ENCODE data around the gene IL12A.
A peak's percentile ranks its signal among the peaks of the same experiment; 100 is the strongest.

IL12A gene

DNA sequence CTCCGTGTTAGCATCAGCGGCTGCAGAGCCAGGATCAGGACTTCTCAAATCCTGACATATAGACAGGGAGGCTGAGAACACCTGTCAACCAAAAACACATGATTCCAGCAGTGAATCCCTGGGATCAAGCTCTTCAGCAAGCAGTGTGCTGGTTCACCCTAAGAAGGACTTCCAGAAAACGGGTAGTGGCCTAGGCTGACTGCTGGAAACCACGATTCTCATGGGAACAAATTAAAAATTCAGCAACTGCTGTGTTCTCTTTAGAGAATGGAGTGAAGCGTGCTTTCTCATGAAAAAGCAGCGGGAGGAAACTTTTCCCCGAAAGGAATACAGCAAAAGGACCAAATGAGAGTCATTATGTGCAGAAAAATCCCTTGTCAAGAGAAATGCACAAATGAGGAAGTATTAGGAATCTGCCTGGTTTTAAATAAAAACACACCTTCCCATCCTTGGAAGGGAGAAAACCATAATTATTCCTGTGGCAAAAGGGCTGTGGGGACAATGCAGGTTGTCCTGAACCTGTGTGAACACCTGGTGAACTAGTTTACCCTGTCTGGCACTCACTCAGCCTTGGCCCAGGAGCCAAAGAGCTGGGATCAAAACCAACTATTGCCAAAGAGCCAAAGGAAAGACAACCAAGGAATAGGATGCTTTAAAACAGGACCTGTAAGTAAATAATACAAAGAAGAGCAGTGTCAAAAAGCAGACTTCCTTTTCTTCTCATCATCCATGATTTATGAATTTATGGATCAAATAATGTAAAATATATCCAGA is 13.4 kb downstream of the IL12A start:
- FAIRE-seq (no peak), DNase-seq (ENCODE audit: insufficient read length, low spot score) (no peak)
- no peak for TF ChIP-seq SPI1 (IDR thresholded peaks at IDR 0.05; ENCODE audit: low read depth, low read length)
- no peak for TF ChIP-seq POLR2A (IDR thresholded peaks at IDR 0.05; ENCODE audit: low read depth, low read length)

- no peak for DNase-seq (ENCODE audit: insufficient read length, low spot score)
- no peak for TF ChIP-seq POLR2A (IDR thresholded peaks at IDR 0.05; ENCODE audit: low read depth, low read length)
- no peak for TF ChIP-seq POU2F2 (IDR thresholded peaks at IDR 0.05; ENCODE audit: low read depth, low read length)
- TF ChIP-seq POLR2AphosphoS5 (IDR thresholded peaks at IDR 0.05; ENCODE audit: low read depth, low read length) = no peak
- no peak for TF ChIP-seq TAF1 (IDR thresholded peaks at IDR 0.05; ENCODE audit: low read depth, low read length)
- TF ChIP-seq SPI1 (IDR thresholded peaks at IDR 0.05; ENCODE audit: low read depth, low read length) = no peak
- TF ChIP-seq PAX5 (IDR thresholded peaks at IDR 0.05; ENCODE audit: insufficient read depth, low read length, severe bottlenecking) = no peak
- FAIRE-seq = peak; percentile 87
These were observed 15.0 kb downstream of the IL12A start for GRCh38 chr3:160003520-160004128.

GRCh38 chr3:160005004-160005403 is 16.4 kb downstream of the IL12A start:
- DNase-seq (ENCODE audit: insufficient read length, low spot score) (no peak), FAIRE-seq (no peak)
- TF ChIP-seq PAX5 (IDR thresholded peaks at IDR 0.05; ENCODE audit: insufficient read depth, low read length, severe bottlenecking) (no peak), SPI1 (IDR thresholded peaks at IDR 0.05; ENCODE audit: low read depth, low read length) (peak; percentile 52)

DNA sequence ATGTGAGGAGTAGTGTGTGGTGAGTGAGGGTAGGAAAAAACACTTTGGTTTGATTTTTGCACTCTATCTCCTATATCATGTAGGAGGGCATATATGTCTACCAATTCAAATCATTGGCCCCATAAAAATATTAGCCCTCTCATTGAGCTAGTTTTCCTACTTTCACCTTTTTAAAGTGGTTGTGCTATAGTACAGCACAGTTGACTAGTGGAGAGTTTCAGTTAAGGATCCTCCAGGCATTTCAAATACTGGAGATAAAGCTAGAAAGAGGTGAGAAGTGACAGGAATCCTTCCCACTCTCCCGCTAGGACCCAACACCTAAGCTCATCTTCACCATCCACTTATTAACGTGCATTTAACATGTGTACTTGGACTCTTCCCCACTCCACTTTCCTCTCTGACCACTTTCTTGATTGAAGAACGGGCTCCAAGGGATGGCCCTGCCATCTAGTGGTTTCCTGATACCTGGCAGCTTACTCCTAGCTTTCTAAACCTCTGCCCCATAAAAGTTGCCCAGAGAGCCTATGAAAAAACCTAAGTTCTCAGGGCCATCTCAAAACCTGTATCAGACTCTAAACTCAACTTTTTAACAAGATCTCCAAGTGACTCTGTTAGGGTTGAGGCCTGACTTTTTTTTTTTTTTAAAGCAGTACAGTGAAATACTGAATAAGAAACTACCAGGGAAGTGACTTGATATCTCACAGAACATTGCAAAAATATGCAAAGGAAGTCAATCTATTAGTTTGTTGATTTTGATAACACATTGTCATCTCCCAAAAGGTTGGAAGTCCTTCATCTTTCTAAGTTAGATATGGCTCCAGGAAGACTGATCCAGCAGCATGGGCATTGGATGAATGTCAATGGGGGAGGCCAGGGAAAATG is 17.9 kb downstream of the IL12A start:
- TF ChIP-seq SPI1 (IDR thresholded peaks at IDR 0.05; ENCODE audit: low read depth, low read length) = no peak
- no peak for TF ChIP-seq POLR2AphosphoS5 (IDR thresholded peaks at IDR 0.05; ENCODE audit: low read depth, low read length)
- TF ChIP-seq POU2F2 (IDR thresholded peaks at IDR 0.05; ENCODE audit: low read depth, low read length) = no peak
- TF ChIP-seq TAF1 (IDR thresholded peaks at IDR 0.05; ENCODE audit: low read depth, low read length) = no peak
- TF ChIP-seq PAX5 (IDR thresholded peaks at IDR 0.05; ENCODE audit: insufficient read depth, low read length, severe bottlenecking) = no peak
- TF ChIP-seq POLR2A (IDR thresholded peaks at IDR 0.05; ENCODE audit: low read depth, low read length) = no peak
- peak; percentile 20 for FAIRE-seq
- no peak for DNase-seq (ENCODE audit: insufficient read length, low spot score)

- FAIRE-seq (no peak), DNase-seq (ENCODE audit: insufficient read length, low spot score) (no peak)
These were observed 20.3 kb downstream of the IL12A start for GRCh38 chr3:160008961-160009360.

GRCh38 chr3:160009525-160009924 is 20.9 kb downstream of the IL12A start:
- FAIRE-seq (peak; percentile 50), DNase-seq (ENCODE audit: insufficient read length, low spot score) (no peak)
- TF ChIP-seq POLR2AphosphoS5 (IDR thresholded peaks at IDR 0.05; ENCODE audit: low read depth, low read length) (no peak), TAF1 (IDR thresholded peaks at IDR 0.05; ENCODE audit: low read depth, low read length) (no peak), SPI1 (IDR thresholded peaks at IDR 0.05; ENCODE audit: low read depth, low read length) (no peak), PAX5 (IDR thresholded peaks at IDR 0.05; ENCODE audit: insufficient read depth, low read length, severe bottlenecking) (no peak), POU2F2 (IDR thresholded peaks at IDR 0.05; ENCODE audit: low read depth, low read length) (no peak), POLR2A (IDR thresholded peaks at IDR 0.05; ENCODE audit: low read depth, low read length) (no peak)

More at GRCh38 chr3:160008961-160009360, 20.3 kb downstream of the IL12A start:
- TF ChIP-seq POLR2A (IDR thresholded peaks at IDR 0.05; ENCODE audit: low read depth, low read length) = no peak
- TF ChIP-seq SPI1 (IDR thresholded peaks at IDR 0.05; ENCODE audit: low read depth, low read length) = no peak
- TF ChIP-seq PAX5 (IDR thresholded peaks at IDR 0.05; ENCODE audit: insufficient read depth, low read length, severe bottlenecking) = no peak
- TF ChIP-seq POLR2AphosphoS5 (IDR thresholded peaks at IDR 0.05; ENCODE audit: low read depth, low read length) = no peak
- no peak for TF ChIP-seq POU2F2 (IDR thresholded peaks at IDR 0.05; ENCODE audit: low read depth, low read length)
- TF ChIP-seq TAF1 (IDR thresholded peaks at IDR 0.05; ENCODE audit: low read depth, low read length) = no peak

DNA sequence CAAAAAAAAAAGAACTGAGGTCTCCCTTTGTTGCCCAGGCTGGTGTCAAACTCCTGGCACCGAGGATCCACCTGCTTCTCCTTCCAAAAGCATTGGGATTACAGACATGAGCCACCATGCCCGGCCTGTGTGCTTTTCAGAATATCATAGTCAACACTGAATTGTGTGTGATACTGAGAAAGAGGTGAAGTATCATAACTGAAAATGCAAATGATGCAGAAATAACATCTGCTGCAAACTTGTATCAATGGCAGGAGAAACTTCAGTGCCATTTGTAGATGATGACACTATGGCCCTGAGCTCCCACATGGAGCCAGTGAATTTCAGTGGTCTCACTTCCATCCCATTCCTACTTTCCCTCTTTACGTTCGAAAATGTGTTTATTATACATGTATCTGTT is 21.9 kb downstream of the IL12A start:
- FAIRE-seq (peak; percentile 93), DNase-seq (ENCODE audit: insufficient read length, low spot score) (no peak)
- TF ChIP-seq TAF1 (IDR thresholded peaks at IDR 0.05; ENCODE audit: low read depth, low read length) (no peak), SPI1 (IDR thresholded peaks at IDR 0.05; ENCODE audit: low read depth, low read length) (no peak), POLR2AphosphoS5 (IDR thresholded peaks at IDR 0.05; ENCODE audit: low read depth, low read length) (no peak), PAX5 (IDR thresholded peaks at IDR 0.05; ENCODE audit: insufficient read depth, low read length, severe bottlenecking) (no peak), POU2F2 (IDR thresholded peaks at IDR 0.05; ENCODE audit: low read depth, low read length) (peak; percentile 91), POLR2A (IDR thresholded peaks at IDR 0.05; ENCODE audit: low read depth, low read length) (no peak)

GRCh38 chr3:160012108-160012507 is 23.5 kb downstream of the IL12A start:
- peak; percentile 94 for FAIRE-seq
- peak; percentile 31 for DNase-seq (ENCODE audit: insufficient read length, low spot score)
- no peak for TF ChIP-seq POLR2AphosphoS5 (IDR thresholded peaks at IDR 0.05; ENCODE audit: low read depth, low read length)
- TF ChIP-seq TAF1 (IDR thresholded peaks at IDR 0.05; ENCODE audit: low read depth, low read length) = no peak
- peak; percentile 97 for TF ChIP-seq SPI1 (IDR thresholded peaks at IDR 0.05; ENCODE audit: low read depth, low read length)
- no peak for TF ChIP-seq POLR2A (IDR thresholded peaks at IDR 0.05; ENCODE audit: low read depth, low read length)

DNA sequence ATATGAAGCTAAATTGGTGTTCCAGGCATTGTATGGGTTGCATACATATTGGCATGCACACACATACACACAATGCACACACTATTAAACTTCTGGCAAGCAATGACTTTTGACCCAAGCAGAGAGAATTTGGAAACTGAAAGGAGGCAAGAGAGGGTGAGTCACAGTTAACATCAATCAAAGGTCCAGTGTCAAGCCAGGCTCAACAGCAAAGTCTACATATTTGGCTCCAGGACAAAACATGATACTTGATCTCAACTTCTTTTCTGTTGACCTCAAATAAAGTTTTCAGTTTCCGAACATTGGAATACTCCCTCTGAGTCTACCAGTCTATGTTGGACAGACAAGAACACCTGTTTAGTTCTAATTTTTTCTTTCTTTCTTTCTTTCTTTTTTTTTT is 28.3 kb downstream of the IL12A start:
- TF ChIP-seq POLR2A (IDR thresholded peaks at IDR 0.05; ENCODE audit: low read depth, low read length) (no peak), POU2F2 (IDR thresholded peaks at IDR 0.05; ENCODE audit: low read depth, low read length) (no peak)
- FAIRE-seq (peak; percentile 35), DNase-seq (ENCODE audit: insufficient read length, low spot score) (no peak)

All from GM12891 (cell line).